GM10847 (cell line): ENCODE measurements around the gene GVQW3.

Experiments used
- POLR2A ChIP-seq: IDR thresholded peaks from 2 replicates; pipeline ENCODE4 v1.6.1; 2011; ENCODE audit not compliant: insufficient read length; ENCODE audit errors: extremely low read depth

GVQW3 gene

GRCh38 chr11:76419896-76420295 lies 38.8 kb downstream of the GVQW3 start:
- TF ChIP-seq POLR2A, result no peak

- TF ChIP-seq POLR2A, result no peak
Observed at GRCh38 chr11:76424379-76424778, 43.3 kb downstream of the GVQW3 start.

GRCh38 chr11:76424891-76425290 lies 43.8 kb downstream of the GVQW3 start:
- no peak for TF ChIP-seq POLR2A

GRCh38 chr11:76426660-76427059 lies 45.5 kb downstream of the GVQW3 start:
- no peak for TF ChIP-seq POLR2A

GRCh38 chr11:76436020-76436419 lies 54.9 kb downstream of the GVQW3 start:
- no peak for TF ChIP-seq POLR2A

- TF ChIP-seq POLR2A, result no peak
Observed at GRCh38 chr11:76443268-76443980, 62.3 kb downstream of the GVQW3 start.

GRCh38 chr11:76444065-76444383 lies 62.9 kb downstream of the GVQW3 start:
- TF ChIP-seq POLR2A, result no peak

GRCh38 chr11:76444384-76445120 lies 63.4 kb downstream of the GVQW3 start, which contains the start of gene EMSY:
EMSY (plus strand) TSS chr11:76445018; CDS start chr11:76446939, 1,921 bp downstream.
- TF ChIP-seq POLR2A, result peak; percentile 97

- no peak for TF ChIP-seq POLR2A
Observed at GRCh38 chr11:76445121-76446084, 64.3 kb downstream of the GVQW3 start.

- no peak for TF ChIP-seq POLR2A
Observed at GRCh38 chr11:76448506-76448905, 67.4 kb downstream of the GVQW3 start.

- TF ChIP-seq POLR2A, result no peak
Observed at GRCh38 chr11:76453248-76453647, 72.1 kb downstream of the GVQW3 start.

GRCh38 chr11:76455331-76455730 lies 74.2 kb downstream of the GVQW3 start:
- TF ChIP-seq POLR2A, result no peak

- no peak for TF ChIP-seq POLR2A
Observed at GRCh38 chr11:76455931-76456330, 74.8 kb downstream of the GVQW3 start.

GRCh38 chr11:76456571-76456970 lies 75.4 kb downstream of the GVQW3 start:
- no peak for TF ChIP-seq POLR2A
